HepG2 (cell line): ENCODE data around the gene CST3. TPM values are rescaled to one million over a fixed set of nuclear protein-coding genes. Genes with fewer than 3 reads are reported as not detected.

Experiments used
- ATF7 ChIP-seq, 2 experiments: fragments of 450-650 bp in 1 of 2; sonication (generic) in 1 of 2; formaldehyde crosslinking in 1 of 2; IDR thresholded peaks; 2 replicates each; pipeline versions ENCODE4 v1.4.0 to v1.6.1; 2016 to 2020; ENCODE audit warnings: antibody characterized with exemption in 1 of 2, mild to moderate bottlenecking in 1 of 2, missing genetic modification reagents in 1 of 2
- CCDC6 ChIP-seq: sonication (generic); formaldehyde crosslinking; IDR thresholded peaks from 2 replicates; pipeline ENCODE4 v1.8.1; 2022; ENCODE audit warnings: mild to moderate bottlenecking, missing genetic modification reagents, moderate library complexity
- FOSL2 ChIP-seq: sonication (generic); formaldehyde crosslinking; IDR thresholded peaks from 2 replicates; pipeline ENCODE4 v1.4.0; 2020; ENCODE audit warnings: missing genetic modification reagents
- HNRNPL ChIP-seq: fragments of 200-400 bp; formaldehyde crosslinking; IDR thresholded peaks from 2 replicates; pipeline ENCODE4 v1.6.1; 2017; ENCODE audit warnings: mild to moderate bottlenecking, low read depth, low read length
- JUNB ChIP-seq: sonication (generic); formaldehyde crosslinking; IDR thresholded peaks from 2 replicates; pipeline ENCODE4 v1.8.0; 2022; ENCODE audit warnings: missing genetic modification reagents, mild to moderate bottlenecking, borderline replicate concordance
- RARA ChIP-seq: IDR thresholded peaks from 2 replicates; pipeline ENCODE4 v1.6.1; 2016; ENCODE audit warnings: missing genetic modification reagents, missing compliant biosample characterization
- SETDB1 ChIP-seq: sonication (generic); formaldehyde crosslinking; IDR thresholded peaks from 2 replicates; pipeline ENCODE4 v1.5.1; 2020; ENCODE audit warnings: missing genetic modification reagents, mild to moderate bottlenecking, borderline replicate concordance
- SNAI1 ChIP-seq: sonication (generic); formaldehyde crosslinking; IDR thresholded peaks from 2 replicates; pipeline ENCODE4 v1.5.0; 2020; ENCODE audit warnings: mild to moderate bottlenecking, missing genetic modification reagents, borderline replicate concordance
- ZNF772 ChIP-seq: sonication (generic); formaldehyde crosslinking; IDR thresholded peaks from 2 replicates; pipeline ENCODE4 v1.5.0; 2020; ENCODE audit warnings: mild to moderate bottlenecking, missing genetic modification reagents
- ZNF775 ChIP-seq: sonication (generic); formaldehyde crosslinking; IDR thresholded peaks from 2 replicates; pipeline ENCODE4 v1.4.0; 2020; ENCODE audit warnings: missing genetic modification reagents, mild to moderate bottlenecking, moderate library complexity, borderline replicate concordance
- polyA plus RNA-seq, 8 experiments: library from polyadenylated mRNA; depleted of rRNA in 3 of 8; stranded (reverse) in 7 of 8; unstranded in 1 of 8; fragments of >200 nt; fragmentation: Illumina TruSeq in 4 of 8; extraction: Trizol in 4 of 8; gene quantifications; 2 replicates each; pipeline versions ENCODE4 v1.2.1 to v1.2.3, GENCODE V29; 2011 to 2016; ENCODE audit warnings: low read depth in 4 of 8, missing spikeins in 1 of 8, mixed read lengths in 1 of 8; ENCODE audit not compliant: insufficient read depth in 1 of 8
- total RNA-seq, 5 experiments: library from RNA; depleted of rRNA; stranded (reverse); fragments of >200 nt; fragmentation: Illumina TruSeq; extraction: Trizol; gene quantifications; 2 replicates each; pipeline ENCODE4 v1.2.3, GENCODE V29; 2016; ENCODE audit warnings: low read depth in 1 of 5
- TF ChIP-seq, protein P1 (sequence below): sonication (generic); formaldehyde crosslinking; IDR thresholded peaks from 2 replicates; pipeline ENCODE4 v1.5.1; 2020; ENCODE audit warnings: mild to moderate bottlenecking, moderate library complexity, missing genetic modification reagents
- TF ChIP-seq, protein P2 (sequence below): IDR thresholded peaks from 2 replicates; pipeline ENCODE4 v1.6.1; 2012; ENCODE audit warnings: low read length, improper control_type of control experiment
- TF ChIP-seq, protein P3 (sequence below): sonication (generic); formaldehyde crosslinking; IDR thresholded peaks from 2 replicates; pipeline ENCODE4 v1.4.0; 2020; ENCODE audit warnings: mild to moderate bottlenecking, missing genetic modification reagents, borderline replicate concordance
- TF ChIP-seq, protein P4 (sequence below): sonication (generic); formaldehyde crosslinking; conservative IDR thresholded peaks from 2 replicates; pipeline ENCODE4 v1.4.0; 2020; ENCODE audit warnings: missing genetic modification reagents

The CST3 gene
- total and polyA plus RNA-seq, 2 of the 13 experiments (the other 11 are each of a cell fraction or from before 2014, with no cell fraction given): 690 to 1,005 TPM

DNA sequence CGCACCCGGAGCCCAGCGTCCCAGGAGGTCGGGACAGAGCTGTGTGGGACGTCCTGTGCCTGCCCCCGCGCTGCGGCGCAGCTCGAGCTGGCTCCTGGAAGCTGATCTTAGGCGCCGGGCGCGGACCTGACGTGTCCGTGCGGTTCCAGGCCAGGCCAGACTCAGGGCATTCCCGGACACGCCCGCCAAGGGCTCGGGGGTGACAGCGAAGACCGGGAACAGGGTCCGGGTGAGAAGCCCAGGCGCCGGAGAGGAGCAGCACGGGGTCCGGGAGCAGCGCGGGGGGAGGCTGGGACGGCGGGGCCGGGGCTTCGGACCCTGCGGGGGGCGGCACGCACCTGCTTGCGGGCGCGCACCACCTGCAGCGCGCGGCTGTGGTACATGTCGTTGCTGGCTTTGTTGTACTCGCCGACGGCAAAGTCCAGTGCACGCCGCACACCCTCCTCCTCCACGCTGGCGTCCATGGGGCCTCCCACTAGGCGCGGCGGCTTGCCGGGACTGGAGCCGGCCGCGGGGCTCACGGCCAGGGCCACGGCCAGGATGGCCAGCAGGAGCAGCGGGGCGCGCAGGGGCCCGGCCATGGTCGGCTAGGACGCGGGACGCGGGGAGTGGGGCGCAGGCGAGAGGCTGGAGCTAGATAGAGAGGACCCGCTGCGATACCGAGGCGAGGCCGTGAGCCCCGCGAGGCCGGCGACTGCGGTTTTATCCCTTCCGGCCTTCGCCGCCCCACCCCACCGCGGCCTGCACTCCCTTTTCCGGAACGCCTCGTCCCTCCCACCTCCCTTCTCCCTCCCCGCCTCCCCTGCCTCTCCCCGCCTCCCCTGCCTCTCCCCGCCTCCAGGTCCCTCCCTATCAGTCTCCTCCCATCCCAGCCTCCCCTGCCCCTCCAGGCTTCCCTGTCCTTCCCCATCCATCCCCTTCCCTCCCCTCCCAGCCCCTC is at the start of gene CST3 (continued):
- no peak; the same call in none of the 2 replicates for TF ChIP-seq CCDC6
- TF ChIP-seq, protein P1, sequence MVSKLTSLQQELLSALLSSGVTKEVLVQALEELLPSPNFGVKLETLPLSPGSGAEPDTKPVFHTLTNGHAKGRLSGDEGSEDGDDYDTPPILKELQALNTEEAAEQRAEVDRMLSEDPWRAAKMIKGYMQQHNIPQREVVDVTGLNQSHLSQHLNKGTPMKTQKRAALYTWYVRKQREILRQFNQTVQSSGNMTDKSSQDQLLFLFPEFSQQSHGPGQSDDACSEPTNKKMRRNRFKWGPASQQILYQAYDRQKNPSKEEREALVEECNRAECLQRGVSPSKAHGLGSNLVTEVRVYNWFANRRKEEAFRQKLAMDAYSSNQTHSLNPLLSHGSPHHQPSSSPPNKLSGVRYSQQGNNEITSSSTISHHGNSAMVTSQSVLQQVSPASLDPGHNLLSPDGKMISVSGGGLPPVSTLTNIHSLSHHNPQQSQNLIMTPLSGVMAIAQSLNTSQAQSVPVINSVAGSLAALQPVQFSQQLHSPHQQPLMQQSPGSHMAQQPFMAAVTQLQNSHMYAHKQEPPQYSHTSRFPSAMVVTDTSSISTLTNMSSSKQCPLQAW (CRISPR knock-in tag): no peak
- peak; percentile 68; the same call in 1 of the 2 replicates for TF ChIP-seq JUNB (CRISPR knock-in tag)
- TF ChIP-seq, protein P2, sequence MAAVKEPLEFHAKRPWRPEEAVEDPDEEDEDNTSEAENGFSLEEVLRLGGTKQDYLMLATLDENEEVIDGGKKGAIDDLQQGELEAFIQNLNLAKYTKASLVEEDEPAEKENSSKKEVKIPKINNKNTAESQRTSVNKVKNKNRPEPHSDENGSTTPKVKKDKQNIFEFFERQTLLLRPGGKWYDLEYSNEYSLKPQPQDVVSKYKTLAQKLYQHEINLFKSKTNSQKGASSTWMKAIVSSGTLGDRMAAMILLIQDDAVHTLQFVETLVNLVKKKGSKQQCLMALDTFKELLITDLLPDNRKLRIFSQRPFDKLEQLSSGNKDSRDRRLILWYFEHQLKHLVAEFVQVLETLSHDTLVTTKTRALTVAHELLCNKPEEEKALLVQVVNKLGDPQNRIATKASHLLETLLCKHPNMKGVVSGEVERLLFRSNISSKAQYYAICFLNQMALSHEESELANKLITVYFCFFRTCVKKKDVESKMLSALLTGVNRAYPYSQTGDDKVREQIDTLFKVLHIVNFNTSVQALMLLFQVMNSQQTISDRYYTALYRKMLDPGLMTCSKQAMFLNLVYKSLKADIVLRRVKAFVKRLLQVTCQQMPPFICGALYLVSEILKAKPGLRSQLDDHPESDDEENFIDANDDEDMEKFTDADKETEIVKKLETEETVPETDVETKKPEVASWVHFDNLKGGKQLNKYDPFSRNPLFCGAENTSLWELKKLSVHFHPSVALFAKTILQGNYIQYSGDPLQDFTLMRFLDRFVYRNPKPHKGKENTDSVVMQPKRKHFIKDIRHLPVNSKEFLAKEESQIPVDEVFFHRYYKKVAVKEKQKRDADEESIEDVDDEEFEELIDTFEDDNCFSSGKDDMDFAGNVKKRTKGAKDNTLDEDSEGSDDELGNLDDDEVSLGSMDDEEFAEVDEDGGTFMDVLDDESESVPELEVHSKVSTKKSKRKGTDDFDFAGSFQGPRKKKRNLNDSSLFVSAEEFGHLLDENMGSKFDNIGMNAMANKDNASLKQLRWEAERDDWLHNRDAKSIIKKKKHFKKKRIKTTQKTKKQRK: no peak
- TF ChIP-seq SETDB1 (CRISPR knock-in tag): no peak
- no peak for TF ChIP-seq SNAI1 (CRISPR knock-in tag)
- peak; percentile 57 for TF ChIP-seq RARA (CRISPR knock-in tag)
- TF ChIP-seq ATF7 (IDR thresholded peaks at IDR 0.05): no peak
- peak; percentile 74; the same call in 1 of the 2 replicates for TF ChIP-seq ATF7 (CRISPR knock-in tag; IDR thresholded peaks at IDR 0.05)
- 0 out of 2 replicates have a peak, but pooled peaks have one; percentile 21 for TF ChIP-seq ZNF775 (CRISPR knock-in tag)
- peak; percentile 39; the same call in 1 of the 2 replicates for TF ChIP-seq FOSL2
- TF ChIP-seq, protein P3, sequence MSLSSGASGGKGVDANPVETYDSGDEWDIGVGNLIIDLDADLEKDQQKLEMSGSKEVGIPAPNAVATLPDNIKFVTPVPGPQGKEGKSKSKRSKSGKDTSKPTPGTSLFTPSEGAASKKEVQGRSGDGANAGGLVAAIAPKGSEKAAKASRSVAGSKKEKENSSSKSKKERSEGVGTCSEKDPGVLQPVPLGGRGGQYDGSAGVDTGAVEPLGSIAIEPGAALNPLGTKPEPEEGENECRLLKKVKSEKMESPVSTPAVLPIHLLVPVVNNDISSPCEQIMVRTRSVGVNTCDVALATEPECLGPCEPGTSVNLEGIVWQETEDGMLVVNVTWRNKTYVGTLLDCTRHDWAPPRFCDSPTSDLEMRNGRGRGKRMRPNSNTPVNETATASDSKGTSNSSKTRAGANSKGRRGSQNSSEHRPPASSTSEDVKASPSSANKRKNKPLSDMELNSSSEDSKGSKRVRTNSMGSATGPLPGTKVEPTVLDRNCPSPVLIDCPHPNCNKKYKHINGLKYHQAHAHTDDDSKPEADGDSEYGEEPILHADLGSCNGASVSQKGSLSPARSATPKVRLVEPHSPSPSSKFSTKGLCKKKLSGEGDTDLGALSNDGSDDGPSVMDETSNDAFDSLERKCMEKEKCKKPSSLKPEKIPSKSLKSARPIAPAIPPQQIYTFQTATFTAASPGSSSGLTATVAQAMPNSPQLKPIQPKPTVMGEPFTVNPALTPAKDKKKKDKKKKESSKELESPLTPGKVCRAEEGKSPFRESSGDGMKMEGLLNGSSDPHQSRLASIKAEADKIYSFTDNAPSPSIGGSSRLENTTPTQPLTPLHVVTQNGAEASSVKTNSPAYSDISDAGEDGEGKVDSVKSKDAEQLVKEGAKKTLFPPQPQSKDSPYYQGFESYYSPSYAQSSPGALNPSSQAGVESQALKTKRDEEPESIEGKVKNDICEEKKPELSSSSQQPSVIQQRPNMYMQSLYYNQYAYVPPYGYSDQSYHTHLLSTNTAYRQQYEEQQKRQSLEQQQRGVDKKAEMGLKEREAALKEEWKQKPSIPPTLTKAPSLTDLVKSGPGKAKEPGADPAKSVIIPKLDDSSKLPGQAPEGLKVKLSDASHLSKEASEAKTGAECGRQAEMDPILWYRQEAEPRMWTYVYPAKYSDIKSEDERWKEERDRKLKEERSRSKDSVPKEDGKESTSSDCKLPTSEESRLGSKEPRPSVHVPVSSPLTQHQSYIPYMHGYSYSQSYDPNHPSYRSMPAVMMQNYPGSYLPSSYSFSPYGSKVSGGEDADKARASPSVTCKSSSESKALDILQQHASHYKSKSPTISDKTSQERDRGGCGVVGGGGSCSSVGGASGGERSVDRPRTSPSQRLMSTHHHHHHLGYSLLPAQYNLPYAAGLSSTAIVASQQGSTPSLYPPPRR (CRISPR knock-in tag): peak; percentile 28
- TF ChIP-seq, protein P4, sequence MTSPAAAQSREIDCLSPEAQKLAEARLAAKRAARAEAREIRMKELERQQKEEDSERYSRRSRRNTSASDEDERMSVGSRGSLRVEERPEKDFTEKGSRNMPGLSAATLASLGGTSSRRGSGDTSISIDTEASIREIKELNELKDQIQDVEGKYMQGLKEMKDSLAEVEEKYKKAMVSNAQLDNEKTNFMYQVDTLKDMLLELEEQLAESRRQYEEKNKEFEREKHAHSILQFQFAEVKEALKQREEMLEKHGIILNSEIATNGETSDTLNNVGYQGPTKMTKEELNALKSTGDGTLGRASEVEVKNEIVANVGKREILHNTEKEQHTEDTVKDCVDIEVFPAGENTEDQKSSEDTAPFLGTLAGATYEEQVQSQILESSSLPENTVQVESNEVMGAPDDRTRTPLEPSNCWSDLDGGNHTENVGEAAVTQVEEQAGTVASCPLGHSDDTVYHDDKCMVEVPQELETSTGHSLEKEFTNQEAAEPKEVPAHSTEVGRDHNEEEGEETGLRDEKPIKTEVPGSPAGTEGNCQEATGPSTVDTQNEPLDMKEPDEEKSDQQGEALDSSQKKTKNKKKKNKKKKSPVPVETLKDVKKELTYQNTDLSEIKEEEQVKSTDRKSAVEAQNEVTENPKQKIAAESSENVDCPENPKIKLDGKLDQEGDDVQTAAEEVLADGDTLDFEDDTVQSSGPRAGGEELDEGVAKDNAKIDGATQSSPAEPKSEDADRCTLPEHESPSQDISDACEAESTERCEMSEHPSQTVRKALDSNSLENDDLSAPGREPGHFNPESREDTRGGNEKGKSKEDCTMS (CRISPR knock-in tag): 0 out of 2 replicates have a peak, but pooled peaks have one; percentile 29
- peak; percentile 74; the same call in 1 of the 2 replicates for TF ChIP-seq ZNF772 (CRISPR knock-in tag)
- no peak for TF ChIP-seq HNRNPL
